Stomach (tissue), 4 donors: ENCODE results near the gene CTIF.

Source experiments
- POLR2A ChIP-seq, 4 donors: fragments of 450-650 bp; IDR thresholded peaks; one replicate each; pipeline ENCODE4 v1.6.1; 2016; ENCODE audit warnings: antibody characterized with exemption in 4 of 4, control low read depth in 2 of 4, mild to moderate bottlenecking in 1 of 4, moderate library complexity in 1 of 4
- TF ChIP-seq, protein P1 (sequence below), 7 experiments: fragments of 450-650 bp in 4 of 7; fragments of 200-600 bp in 3 of 7; sonication (generic) in 3 of 7; IDR thresholded peaks; one replicate each; pipeline ENCODE4 v1.5.1; 2016 to 2019; ENCODE audit warnings: antibody characterized with exemption in 7 of 7, control low read depth in 2 of 7, mild to moderate bottlenecking in 1 of 7

DNA sequence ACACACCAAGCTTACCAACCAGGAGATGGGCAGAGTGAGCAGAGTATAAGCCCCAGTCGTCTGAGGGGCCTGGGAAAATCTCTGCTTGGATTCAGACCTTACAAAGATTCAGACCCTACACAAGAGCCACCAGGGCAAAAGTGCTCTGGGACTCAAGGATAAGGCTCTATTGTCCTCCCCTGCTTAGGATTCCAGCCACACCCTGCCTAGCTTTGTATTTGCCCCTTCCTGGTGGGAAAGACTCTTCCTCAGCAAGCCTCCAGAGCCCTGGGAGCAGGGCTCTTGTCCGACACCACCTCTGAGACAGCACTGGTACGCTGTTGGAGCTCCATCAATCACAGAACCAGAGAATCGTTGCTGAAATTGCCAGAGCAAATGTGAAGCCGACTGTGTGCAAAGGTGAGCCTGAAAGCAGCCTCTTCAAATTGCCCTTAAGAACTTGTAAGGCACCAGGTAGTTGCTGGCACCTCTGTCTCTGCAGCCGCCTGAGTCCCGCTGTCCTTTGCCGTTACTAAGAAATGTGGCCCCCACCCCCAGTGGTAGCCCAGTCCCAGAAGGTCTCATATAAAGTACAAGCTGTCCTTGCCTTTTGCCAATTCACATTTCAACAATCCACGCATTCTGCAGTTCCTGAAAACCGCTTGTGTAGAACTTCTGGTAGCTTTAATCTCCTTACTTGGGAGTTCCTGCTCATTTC, 148.7 kb downstream of the CTIF start:
- no peak for TF ChIP-seq POLR2A (IDR thresholded peaks at IDR 0.05)
- TF ChIP-seq, protein P1, sequence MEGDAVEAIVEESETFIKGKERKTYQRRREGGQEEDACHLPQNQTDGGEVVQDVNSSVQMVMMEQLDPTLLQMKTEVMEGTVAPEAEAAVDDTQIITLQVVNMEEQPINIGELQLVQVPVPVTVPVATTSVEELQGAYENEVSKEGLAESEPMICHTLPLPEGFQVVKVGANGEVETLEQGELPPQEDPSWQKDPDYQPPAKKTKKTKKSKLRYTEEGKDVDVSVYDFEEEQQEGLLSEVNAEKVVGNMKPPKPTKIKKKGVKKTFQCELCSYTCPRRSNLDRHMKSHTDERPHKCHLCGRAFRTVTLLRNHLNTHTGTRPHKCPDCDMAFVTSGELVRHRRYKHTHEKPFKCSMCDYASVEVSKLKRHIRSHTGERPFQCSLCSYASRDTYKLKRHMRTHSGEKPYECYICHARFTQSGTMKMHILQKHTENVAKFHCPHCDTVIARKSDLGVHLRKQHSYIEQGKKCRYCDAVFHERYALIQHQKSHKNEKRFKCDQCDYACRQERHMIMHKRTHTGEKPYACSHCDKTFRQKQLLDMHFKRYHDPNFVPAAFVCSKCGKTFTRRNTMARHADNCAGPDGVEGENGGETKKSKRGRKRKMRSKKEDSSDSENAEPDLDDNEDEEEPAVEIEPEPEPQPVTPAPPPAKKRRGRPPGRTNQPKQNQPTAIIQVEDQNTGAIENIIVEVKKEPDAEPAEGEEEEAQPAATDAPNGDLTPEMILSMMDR (IDR thresholded peaks at IDR 0.05), result no peak
